Tibial nerve (tissue), 4 donors: ENCODE data around the gene SAFB.

Experiments
- EP300 ChIP-seq, 2 donors: sonication (generic); formaldehyde crosslinking; IDR thresholded peaks; one replicate each; pipeline ENCODE4 v1.6.1; 2017; ENCODE audit warnings: antibody characterized with exemption in 2 of 2, mild to moderate bottlenecking in 1 of 2
- POLR2A ChIP-seq, 2 donors: fragments of 450-650 bp; IDR thresholded peaks; one replicate each; pipeline ENCODE4 v1.6.1; 2017; ENCODE audit warnings: antibody characterized with exemption in 2 of 2, mild to moderate bottlenecking in 2 of 2, moderate library complexity in 2 of 2
- TF ChIP-seq, protein P1 (sequence below), 5 experiments: fragments of 200-600 bp in 3 of 5; fragments of 450-650 bp in 2 of 5; sonication (generic) in 3 of 5; IDR thresholded peaks; one replicate each; pipeline ENCODE4 v1.5.1; 2016 to 2019; ENCODE audit warnings: antibody characterized with exemption in 5 of 5, mild to moderate bottlenecking in 3 of 5, moderate library complexity in 2 of 5

- TF ChIP-seq, protein P1, sequence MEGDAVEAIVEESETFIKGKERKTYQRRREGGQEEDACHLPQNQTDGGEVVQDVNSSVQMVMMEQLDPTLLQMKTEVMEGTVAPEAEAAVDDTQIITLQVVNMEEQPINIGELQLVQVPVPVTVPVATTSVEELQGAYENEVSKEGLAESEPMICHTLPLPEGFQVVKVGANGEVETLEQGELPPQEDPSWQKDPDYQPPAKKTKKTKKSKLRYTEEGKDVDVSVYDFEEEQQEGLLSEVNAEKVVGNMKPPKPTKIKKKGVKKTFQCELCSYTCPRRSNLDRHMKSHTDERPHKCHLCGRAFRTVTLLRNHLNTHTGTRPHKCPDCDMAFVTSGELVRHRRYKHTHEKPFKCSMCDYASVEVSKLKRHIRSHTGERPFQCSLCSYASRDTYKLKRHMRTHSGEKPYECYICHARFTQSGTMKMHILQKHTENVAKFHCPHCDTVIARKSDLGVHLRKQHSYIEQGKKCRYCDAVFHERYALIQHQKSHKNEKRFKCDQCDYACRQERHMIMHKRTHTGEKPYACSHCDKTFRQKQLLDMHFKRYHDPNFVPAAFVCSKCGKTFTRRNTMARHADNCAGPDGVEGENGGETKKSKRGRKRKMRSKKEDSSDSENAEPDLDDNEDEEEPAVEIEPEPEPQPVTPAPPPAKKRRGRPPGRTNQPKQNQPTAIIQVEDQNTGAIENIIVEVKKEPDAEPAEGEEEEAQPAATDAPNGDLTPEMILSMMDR (IDR thresholded peaks at IDR 0.05), result no peak
- TF ChIP-seq EP300 (IDR thresholded peaks at IDR 0.05) (no peak), POLR2A (IDR thresholded peaks at IDR 0.05) (no peak)
Observed at GRCh38 chr19:5696196-5697021, 73.5 kb downstream of the SAFB start.
